Stimulated activated CD4-positive, alpha-beta T cell treated with anti-CD3 and anti-CD28 coated beads, Interleukin-4, amount 100 ng/mL, for 48 hours (primary cell): ENCODE data around the gene MRPS2.
"Not testable (repeated sequence)": the region's sequence is repeated elsewhere in the genome, so short reads cannot be mapped to it uniquely, and the experiment has no call there.

ENCODE experiments used
- DNase-seq, 2 donors: peaks; one replicate each; pipeline ENCODE4 v3.0.0-alpha.2; 2020; ENCODE audit warnings: low read depth in 2 of 2

MRPS2 gene

GRCh38 chr9:135514342-135515082 is 14.0 kb downstream of the MRPS2 start:
- no peak for DNase-seq

- no peak for DNase-seq
Observed at GRCh38 chr9:135515083-135515951, 14.8 kb downstream of the MRPS2 start.

- no peak for DNase-seq
Observed at GRCh38 chr9:135516132-135516860, 15.8 kb downstream of the MRPS2 start.

GRCh38 chr9:135517407-135517822 is 16.9 kb downstream of the MRPS2 start:
- no peak for DNase-seq

GRCh38 chr9:135519179-135519971 is 18.9 kb downstream of the MRPS2 start:
- no peak for DNase-seq

- no peak for DNase-seq
Observed at GRCh38 chr9:135520916-135521607, 20.6 kb downstream of the MRPS2 start, which contains the start of gene LCN1. Gene LCN1, plus strand, starts transcription at chr9:135521440. Its CDS starts 58 bp downstream, at chr9:135521498.

GRCh38 chr9:135521608-135522095 is 21.2 kb downstream of the MRPS2 start:
- DNase-seq, result no peak

GRCh38 chr9:135522137-135522877 is 21.8 kb downstream of the MRPS2 start:
- DNase-seq, result no peak

- DNase-seq, result no peak
Observed at GRCh38 chr9:135522931-135523330, 22.4 kb downstream of the MRPS2 start.

GRCh38 chr9:135523521-135524129 is 23.1 kb downstream of the MRPS2 start:
- DNase-seq, result no peak

- no peak for DNase-seq
Observed at GRCh38 chr9:135524130-135524861, 23.8 kb downstream of the MRPS2 start.

- DNase-seq, result no peak
Observed at GRCh38 chr9:135525241-135526088, 25.0 kb downstream of the MRPS2 start.

- DNase-seq, result no peak
Observed at GRCh38 chr9:135526089-135526729, 25.7 kb downstream of the MRPS2 start.

GRCh38 chr9:135526730-135527571 is 26.5 kb downstream of the MRPS2 start:
- no peak for DNase-seq

- DNase-seq, result not testable (repeated sequence)
Observed at GRCh38 chr9:135528842-135529435, 28.5 kb downstream of the MRPS2 start.

GRCh38 chr9:135530146-135530545 is 29.7 kb downstream of the MRPS2 start:
- no peak for DNase-seq
